Astrocyte (in vitro differentiated cells and primary cell): ENCODE data around the gene GATB. TPM values are rescaled to one million over a fixed set of nuclear protein-coding genes. Genes with fewer than 3 reads are reported as not detected.

Experiments
- DNase-seq: peaks from one replicate; pipeline ENCODE4 v3.0.0-alpha.2; 2010; ENCODE audit warnings: low read depth
- FAIRE-seq: peaks from 2 replicates; lab custom pipeline; 2011; peaks lifted over from hg19 to GRCh38; lab: Jason Lieb, UNC
- H2AFZ ChIP-seq: 2 replicates; pipeline ENCODE4 v1.6.0; 2012; ENCODE audit warnings: low read depth, low read length, inconsistent platforms
- H3K27ac ChIP-seq: 2 replicates; pipeline ENCODE4 v1.5.1; 2011; ENCODE audit warnings: low read depth, low read length, inconsistent platforms
- H3K27me3 ChIP-seq: 2 replicates; pipeline ENCODE4 v1.6.0; 2011; ENCODE audit warnings: low read length, inconsistent platforms; ENCODE audit not compliant: insufficient read depth
- H3K36me3 ChIP-seq: 2 replicates; pipeline ENCODE4 v1.5.1; 2011; ENCODE audit warnings: low read length, inconsistent platforms; ENCODE audit not compliant: insufficient read depth
- H3K4me1 ChIP-seq: 2 replicates; pipeline ENCODE4 v1.5.1; 2011; ENCODE audit warnings: low read length, inconsistent platforms; ENCODE audit not compliant: insufficient read depth
- H3K4me2 ChIP-seq: 2 replicates; pipeline ENCODE4 v1.6.0; 2012; ENCODE audit warnings: low read length, inconsistent platforms
- H3K4me3 ChIP-seq: 2 replicates; pipeline ENCODE4 v1.5.1; 2011; ENCODE audit warnings: low read depth, mild to moderate bottlenecking, low read length, inconsistent platforms; ENCODE audit not compliant: insufficient read depth
- H3K79me2 ChIP-seq: 2 replicates; pipeline ENCODE4 v1.6.0; 2012; ENCODE audit warnings: mild to moderate bottlenecking, low read length, inconsistent platforms; ENCODE audit not compliant: insufficient read depth
- H3K9ac ChIP-seq: 2 replicates; pipeline ENCODE4 v1.6.0; 2012; ENCODE audit warnings: mild to moderate bottlenecking, low read length, inconsistent platforms
- H3K9me3 ChIP-seq: 2 replicates; pipeline ENCODE4 v1.5.1; 2012; ENCODE audit warnings: low read depth, mild to moderate bottlenecking, low read length, inconsistent platforms; ENCODE audit not compliant: insufficient read depth
- H4K20me1 ChIP-seq: 2 replicates; pipeline ENCODE4 v1.6.0; 2012; ENCODE audit warnings: low read length, inconsistent platforms; ENCODE audit not compliant: insufficient read depth
- H3K27ac Mint-ChIP-seq: one replicate; pipeline ENCODE4 v1.8.0; 2021; ENCODE audit warnings: mild to moderate bottlenecking, mixed read lengths; ENCODE audit not compliant: unreplicated experiment
- H3K27me3 Mint-ChIP-seq: one replicate; pipeline ENCODE4 v1.8.0; 2021; ENCODE audit warnings: low read depth, mixed read lengths; ENCODE audit not compliant: unreplicated experiment
- H3K36me3 Mint-ChIP-seq: one replicate; pipeline ENCODE4 v1.8.0; 2021; ENCODE audit warnings: low read depth, mixed read lengths; ENCODE audit not compliant: unreplicated experiment
- H3K4me1 Mint-ChIP-seq: one replicate; pipeline ENCODE4 v1.8.0; 2021; ENCODE audit warnings: low read depth, mixed read lengths; ENCODE audit not compliant: unreplicated experiment
- H3K4me3 Mint-ChIP-seq: one replicate; pipeline ENCODE4 v1.8.0; 2021; ENCODE audit warnings: mild to moderate bottlenecking, moderate library complexity, mixed read lengths; ENCODE audit not compliant: unreplicated experiment
- H3K9me3 Mint-ChIP-seq: one replicate; pipeline ENCODE4 v1.8.0; 2021; ENCODE audit warnings: mild to moderate bottlenecking, mixed read lengths; ENCODE audit not compliant: unreplicated experiment
- EZH2 ChIP-seq: IDR thresholded peaks from 2 replicates; pipeline ENCODE4 v1.6.1; 2012; ENCODE audit warnings: mild to moderate bottlenecking, low read length, inconsistent platforms; ENCODE audit not compliant: insufficient read depth
- total RNA-seq: library from RNA; stranded (reverse); gene quantifications from 2 replicates; pipeline ENCODE4 v1.2.1, GENCODE V29; 2021
- TF ChIP-seq, protein P1 (sequence below): IDR thresholded peaks from 2 replicates; pipeline ENCODE4 v1.5.1; 2011; ENCODE audit warnings: low read depth, mild to moderate bottlenecking, inconsistent platforms, low read length, moderate library complexity; ENCODE audit not compliant: insufficient read depth

Gene GATB
- total RNA-seq, 1 donor from 2014 or later: 20.8 TPM

GRCh38 chr4:151629097-151629783, 131.6 kb downstream of the GATB start:
- no peaks in the 10 kb centered on the region for H3K4me1 ChIP-seq
- no peak overlapping the region for H3K27ac Mint-ChIP-seq
- FAIRE-seq: no peak
- no peak overlapping the region for H2AFZ ChIP-seq
- no peak overlapping the region for H3K4me3 ChIP-seq
- H3K27ac ChIP-seq: no peak overlapping the region
- no peak for DNase-seq
- no peak overlapping the region for H3K4me2 ChIP-seq
- H3K27me3 Mint-ChIP-seq: no peaks in the 10 kb centered on the region
- peaks cover 5% of the 10 kb centered on the region for H3K4me1 Mint-ChIP-seq
- no peak overlapping the region for H3K9ac ChIP-seq
- H3K9me3 Mint-ChIP-seq: no peaks in the 10 kb centered on the region
- TF ChIP-seq, protein P1, sequence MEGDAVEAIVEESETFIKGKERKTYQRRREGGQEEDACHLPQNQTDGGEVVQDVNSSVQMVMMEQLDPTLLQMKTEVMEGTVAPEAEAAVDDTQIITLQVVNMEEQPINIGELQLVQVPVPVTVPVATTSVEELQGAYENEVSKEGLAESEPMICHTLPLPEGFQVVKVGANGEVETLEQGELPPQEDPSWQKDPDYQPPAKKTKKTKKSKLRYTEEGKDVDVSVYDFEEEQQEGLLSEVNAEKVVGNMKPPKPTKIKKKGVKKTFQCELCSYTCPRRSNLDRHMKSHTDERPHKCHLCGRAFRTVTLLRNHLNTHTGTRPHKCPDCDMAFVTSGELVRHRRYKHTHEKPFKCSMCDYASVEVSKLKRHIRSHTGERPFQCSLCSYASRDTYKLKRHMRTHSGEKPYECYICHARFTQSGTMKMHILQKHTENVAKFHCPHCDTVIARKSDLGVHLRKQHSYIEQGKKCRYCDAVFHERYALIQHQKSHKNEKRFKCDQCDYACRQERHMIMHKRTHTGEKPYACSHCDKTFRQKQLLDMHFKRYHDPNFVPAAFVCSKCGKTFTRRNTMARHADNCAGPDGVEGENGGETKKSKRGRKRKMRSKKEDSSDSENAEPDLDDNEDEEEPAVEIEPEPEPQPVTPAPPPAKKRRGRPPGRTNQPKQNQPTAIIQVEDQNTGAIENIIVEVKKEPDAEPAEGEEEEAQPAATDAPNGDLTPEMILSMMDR: no peak
- no peak for TF ChIP-seq EZH2
- no peaks in the 10 kb centered on the region for H3K79me2 ChIP-seq
- H3K36me3 Mint-ChIP-seq: no peaks in the 10 kb centered on the region
- H3K9me3 ChIP-seq: no peaks in the 10 kb centered on the region
- no peaks in the 10 kb centered on the region for H4K20me1 ChIP-seq
- H3K36me3 ChIP-seq: no peaks in the 10 kb centered on the region
- no peak overlapping the region for H3K4me3 Mint-ChIP-seq
- H3K27me3 ChIP-seq: no peaks in the 10 kb centered on the region

GRCh38 chr4:151628001-151628608, 132.7 kb downstream of the GATB start:
- no peak overlapping the region for H2AFZ ChIP-seq
- peaks cover 12% of the 10 kb centered on the region for H3K4me1 Mint-ChIP-seq
- no peak overlapping the region for H3K4me3 ChIP-seq
- H3K4me3 Mint-ChIP-seq: no peak overlapping the region
- H3K36me3 Mint-ChIP-seq: no peaks in the 10 kb centered on the region
- H3K27ac ChIP-seq: no peak overlapping the region
- H3K36me3 ChIP-seq: no peaks in the 10 kb centered on the region
- TF ChIP-seq, protein P1: no peak
- no peak for TF ChIP-seq EZH2
- no peak overlapping the region for H3K4me2 ChIP-seq
- H4K20me1 ChIP-seq: no peaks in the 10 kb centered on the region
- H3K27me3 Mint-ChIP-seq: no peaks in the 10 kb centered on the region
- FAIRE-seq: no peak
- H3K4me1 ChIP-seq: no peaks in the 10 kb centered on the region
- no peak overlapping the region for H3K9ac ChIP-seq
- no peak for DNase-seq
- no peaks in the 10 kb centered on the region for H3K9me3 Mint-ChIP-seq
- no peak overlapping the region for H3K27ac Mint-ChIP-seq
- H3K9me3 ChIP-seq: no peaks in the 10 kb centered on the region
- no peaks in the 10 kb centered on the region for H3K27me3 ChIP-seq
- no peaks in the 10 kb centered on the region for H3K79me2 ChIP-seq

GRCh38 chr4:151627491-151627890, 133.3 kb downstream of the GATB start:
- Histone ChIP-seq H2AFZ (no peak overlapping the region), H3K27ac (no peak overlapping the region), H3K9me3 (no peaks in the 10 kb centered on the region), H3K9ac (no peak overlapping the region), H4K20me1 (no peaks in the 10 kb centered on the region), H3K27me3 (no peaks in the 10 kb centered on the region), H3K4me1 (no peaks in the 10 kb centered on the region), H3K4me3 (no peak overlapping the region), H3K36me3 (no peaks in the 10 kb centered on the region), H3K4me2 (no peak overlapping the region), H3K79me2 (no peaks in the 10 kb centered on the region)
- peaks cover 12% of the 10 kb centered on the region for H3K4me1 Mint-ChIP-seq
- DNase-seq (no peak), FAIRE-seq (peak; percentile 32)
- H3K36me3 Mint-ChIP-seq: no peaks in the 10 kb centered on the region
- no peaks in the 10 kb centered on the region for H3K27me3 Mint-ChIP-seq
- no peak overlapping the region for H3K4me3 Mint-ChIP-seq
- TF ChIP-seq, protein P1: no peak
- TF ChIP-seq EZH2: no peak
- no peak overlapping the region for H3K27ac Mint-ChIP-seq
- no peaks in the 10 kb centered on the region for H3K9me3 Mint-ChIP-seq
